Fibroblast of mammary gland (primary cell): ENCODE data around the gene TYK2.
"Not testable (repeated sequence)": the region's sequence is repeated elsewhere in the genome, so short reads cannot be mapped to it uniquely, and the experiment has no call there.

Experiments used
- DNase-seq: peaks from one replicate; pipeline ENCODE4 v3.0.0-alpha.2; 2010; ENCODE audit warnings: low read depth
- H3K4me3 ChIP-seq: 2 replicates; pipeline ENCODE4 v1.5.1; 2011; ENCODE audit warnings: low read depth, mild to moderate bottlenecking, low read length, moderate library complexity; ENCODE audit not compliant: control insufficient read depth
- CTCF ChIP-seq: conservative IDR thresholded peaks from 2 replicates; pipeline ENCODE4 v1.5.1; 2011; ENCODE audit warnings: low read depth, low read length, inconsistent platforms; ENCODE audit not compliant: control insufficient read depth, insufficient read depth

TYK2 gene

GRCh38 chr19:10346509-10346908 is 33.9 kb downstream of the TYK2 start:
- DNase-seq = peak; percentile 76
- no peak for TF ChIP-seq CTCF
- no peak overlapping the region for H3K4me3 ChIP-seq

- no peak for TF ChIP-seq CTCF
- no peak for DNase-seq
- no peak overlapping the region for H3K4me3 ChIP-seq
Observed at GRCh38 chr19:10344780-10345179, 35.6 kb downstream of the TYK2 start.

- no peak overlapping the region for H3K4me3 ChIP-seq
- TF ChIP-seq CTCF = no peak
- DNase-seq = no peak
Observed at GRCh38 chr19:10343495-10343894, 36.9 kb downstream of the TYK2 start.

GRCh38 chr19:10339977-10340376 is 40.4 kb downstream of the TYK2 start:
- H3K4me3 ChIP-seq = no peak overlapping the region

GRCh38 chr19:10339380-10339960 is 40.9 kb downstream of the TYK2 start, which contains the start of gene ICAM3:
Gene ICAM3 (minus strand): TSS chr19:10339624. CDS start chr19:10339614, 10 bp downstream.
- TF ChIP-seq CTCF = no peak
- DNase-seq = no peak
- H3K4me3 ChIP-seq = no peak within 1 kb of the TSS

More at GRCh38 chr19:10339977-10340376, 40.4 kb downstream of the TYK2 start:
- TF ChIP-seq CTCF = no peak
- DNase-seq = no peak

GRCh38 chr19:10338940-10339339 is 41.4 kb downstream of the TYK2 start:
- H3K4me3 ChIP-seq = no peak overlapping the region
- no peak for DNase-seq
- TF ChIP-seq CTCF = no peak

GRCh38 chr19:10336725-10337124 is 43.6 kb downstream of the TYK2 start:
- not testable (repeated sequence) for H3K4me3 ChIP-seq, DNase-seq
